IMR-90 (cell line): Measurements from ENCODE around the gene PXT1. TPM values are rescaled to one million over a fixed set of nuclear protein-coding genes. Genes with fewer than 3 reads are reported as not detected.

ENCODE experiments used
- ATAC-seq: fragments of 200-7000 bp; cut with Tn5 transposase; 2 replicates; pipeline ENCODE4 v1.9.1; 2020; ENCODE audit warnings: low read depth, mild to moderate bottlenecking, moderate library complexity
- BruUV-seq: library from RNA; stranded (reverse); fragments of 400-500 nt; replicated peaks from 2 replicates; lab custom pipeline; 2021; lab: Mats Ljungman, UMichigan
- CTCF ChIA-PET: fragments of 300-600 bp; formaldehyde crosslinking; extraction: SDS; loops from one replicate; lab custom pipeline; 2021; ENCODE audit warnings: antibody characterized with exemption; lab: Yijun Ruan, JAX
- POLR2A ChIA-PET: fragments of 300-600 bp; sonication (Branson Sonifier 250); formaldehyde crosslinking; loops from one replicate; lab custom pipeline; 2022; ENCODE audit warnings: antibody characterized with exemption; ENCODE audit not compliant: unreplicated experiment; lab: Charles Lee
- DNase-seq: peaks from one replicate; pipeline ENCODE4 v3.0.0; 2013
- H2AFZ ChIP-seq: replicated peaks from 2 replicates; pipeline ENCODE3; 2013; ENCODE audit warnings: low read length, mild to moderate bottlenecking; ENCODE audit not compliant: poor library complexity
- H2AK5ac ChIP-seq: 2 replicates; pipeline ENCODE4 v1.6.1; 2013; ENCODE audit warnings: low read depth, low read length, inconsistent platforms
- H2AK9ac ChIP-seq: replicated peaks from 2 replicates; pipeline ENCODE3; 2013; ENCODE audit warnings: mild to moderate bottlenecking, low read depth, low read length, moderate library complexity; ENCODE audit not compliant: poor library complexity
- H2BK120ac ChIP-seq: 2 replicates; pipeline ENCODE4 v1.6.1; 2013; ENCODE audit warnings: low read depth, low read length, inconsistent platforms
- H2BK15ac ChIP-seq: 3 replicates; pipeline ENCODE4 v1.6.1; 2013; ENCODE audit warnings: low read depth, low read length, inconsistent platforms
- H2BK20ac ChIP-seq: 2 replicates; pipeline ENCODE4 v1.6.1; 2013; ENCODE audit warnings: low read depth, mild to moderate bottlenecking, inconsistent platforms, low read length, moderate library complexity
- H2BK5ac ChIP-seq: 2 replicates; pipeline ENCODE4 v1.6.1; 2013; ENCODE audit warnings: mild to moderate bottlenecking, low read depth, low read length, inconsistent platforms; ENCODE audit not compliant: poor library complexity, severe bottlenecking
- H3K14ac ChIP-seq: replicated peaks from 2 replicates; pipeline ENCODE4 v1.6.1; 2013; ENCODE audit warnings: low read depth, low read length, inconsistent platforms
- H3K18ac ChIP-seq: 2 replicates; pipeline ENCODE4 v1.6.1; 2013; ENCODE audit warnings: low read depth, low read length, control low read depth
- H3K23ac ChIP-seq: 2 replicates; pipeline ENCODE4 v1.6.1; 2013; ENCODE audit warnings: low read depth, low read length, inconsistent platforms
- H3K27ac ChIP-seq: 2 replicates; pipeline ENCODE4 v1.5.1; 2013; ENCODE audit warnings: mild to moderate bottlenecking, control low read depth, low read length; ENCODE audit not compliant: insufficient read depth
- H3K27me3 ChIP-seq: 2 replicates; pipeline ENCODE4 v1.6.1; 2013; ENCODE audit warnings: low read length; ENCODE audit not compliant: control insufficient read depth, insufficient read depth
- H3K36me3 ChIP-seq: 2 replicates; pipeline ENCODE4 v1.6.1; 2013; ENCODE audit warnings: low read length, mixed read lengths; ENCODE audit not compliant: control insufficient read depth, insufficient read depth
- H3K4ac ChIP-seq: 2 replicates; pipeline ENCODE4 v1.6.1; 2013; ENCODE audit warnings: low read depth, low read length, inconsistent platforms
- H3K4me1 ChIP-seq: 2 replicates; pipeline ENCODE4 v1.6.1; 2013; ENCODE audit warnings: low read length, mixed read lengths; ENCODE audit not compliant: control insufficient read depth, insufficient read depth
- H3K4me2 ChIP-seq: 2 replicates; pipeline ENCODE4 v1.6.1; 2013; ENCODE audit warnings: low read depth, mild to moderate bottlenecking, control low read depth, low read length, moderate library complexity
- H3K4me3 ChIP-seq: 2 replicates; pipeline ENCODE4 v1.5.1; 2013; ENCODE audit warnings: low read depth, mild to moderate bottlenecking, control low read depth, low read length, moderate library complexity; ENCODE audit not compliant: insufficient read depth
- H3K56ac ChIP-seq: 2 replicates; pipeline ENCODE4 v1.6.1; 2013; ENCODE audit warnings: low read length, inconsistent platforms; ENCODE audit not compliant: insufficient read depth; ENCODE audit errors: extremely low read depth
- H3K79me1 ChIP-seq, 2 experiments: 2 replicates each; pipeline ENCODE4 v1.6.1; 2013; ENCODE audit warnings: low read length in 2 of 2, inconsistent platforms in 1 of 2, low read depth in 1 of 2
- H3K9ac ChIP-seq: 2 replicates; pipeline ENCODE4 v1.6.1; 2013; ENCODE audit warnings: low read depth, low read length, control low read depth
- H3K9me1 ChIP-seq: 2 replicates; pipeline ENCODE4 v1.6.1; 2013; ENCODE audit warnings: low read length, inconsistent platforms; ENCODE audit not compliant: insufficient read depth
- H3K9me3 ChIP-seq: 2 replicates; pipeline ENCODE4 v1.6.1; 2013; ENCODE audit warnings: low read length; ENCODE audit not compliant: control insufficient read depth, insufficient read depth
- H4K20me1 ChIP-seq: 2 replicates; pipeline ENCODE4 v1.6.1; 2013; ENCODE audit warnings: low read length, inconsistent platforms; ENCODE audit not compliant: insufficient read depth
- H4K5ac ChIP-seq: 2 replicates; pipeline ENCODE4 v1.6.1; 2013; ENCODE audit warnings: mild to moderate bottlenecking, low read depth, low read length, control low read depth
- H4K8ac ChIP-seq, 2 experiments: 2 replicates each; pipeline ENCODE4 v1.6.1; 2013; ENCODE audit warnings: low read depth in 2 of 2, low read length in 2 of 2, control low read depth in 1 of 2, inconsistent platforms in 1 of 2
- H4K91ac ChIP-seq: 2 replicates; pipeline ENCODE4 v1.6.1; 2013; ENCODE audit warnings: low read depth, low read length, inconsistent platforms; ENCODE audit not compliant: insufficient read depth
- BHLHE40 ChIP-seq: fragments of 150-350 bp; IDR thresholded peaks from 2 replicates; pipeline ENCODE4 v1.6.1; 2016; ENCODE audit warnings: mild to moderate bottlenecking, low read depth, low read length
- CEBPB ChIP-seq: IDR thresholded peaks from 2 replicates; pipeline ENCODE4 v1.6.1; 2012; ENCODE audit warnings: low read depth, low read length, improper control_type of control experiment
- CHD1 ChIP-seq: IDR thresholded peaks from 2 replicates; pipeline ENCODE4 v1.6.1; 2012; ENCODE audit warnings: low read depth, low read length, improper control_type of control experiment
- CTCF ChIP-seq: conservative IDR thresholded peaks from 2 replicates; pipeline ENCODE4 v1.5.1; 2012; ENCODE audit warnings: mild to moderate bottlenecking, low read depth, low read length, improper control_type of control experiment
- ELK1 ChIP-seq: fragments of 150-350 bp; IDR thresholded peaks from 2 replicates; pipeline ENCODE4 v1.6.1; 2016; ENCODE audit warnings: low read depth, mild to moderate bottlenecking, low read length, moderate library complexity, borderline replicate concordance
- FOS ChIP-seq: fragments of 150-350 bp; IDR thresholded peaks from 2 replicates; pipeline ENCODE4 v1.6.1; 2016; ENCODE audit warnings: low read depth, low read length
- MAZ ChIP-seq: IDR thresholded peaks from 2 replicates; pipeline ENCODE4 v1.6.1; 2012; ENCODE audit warnings: low read depth, mild to moderate bottlenecking, low read length, improper control_type of control experiment, moderate library complexity, borderline replicate concordance
- NFE2L2 ChIP-seq: fragments of 150-350 bp; IDR thresholded peaks from 2 replicates; pipeline ENCODE4 v1.6.1; 2016; ENCODE audit warnings: low read depth, mild to moderate bottlenecking, low read length
- RAD21 ChIP-seq: IDR thresholded peaks from 2 replicates; pipeline ENCODE4 v1.6.1; 2012; ENCODE audit warnings: low read length, improper control_type of control experiment
- RCOR1 ChIP-seq: IDR thresholded peaks from 2 replicates; pipeline ENCODE4 v1.6.1; 2012; ENCODE audit warnings: mild to moderate bottlenecking, low read length, improper control_type of control experiment; ENCODE audit not compliant: insufficient replicate concordance
- SMC3 ChIP-seq: fragments of 150-350 bp; IDR thresholded peaks from 2 replicates; pipeline ENCODE4 v1.6.1; 2016; ENCODE audit warnings: low read depth, mild to moderate bottlenecking, antibody characterized with exemption, low read length, moderate library complexity
- WGBS, 2 experiments: methylation state at CpG; one replicate each; pipeline versions ENCODE4 v1.1.5 to v1.1.7; 2013; ENCODE audit warnings: missing lambda C conversion rate in 2 of 2; ENCODE audit not compliant: insufficient read length in 1 of 2; ENCODE audit errors: extremely low coverage in 2 of 2; 5-methylcytosine and 5-hydroxymethylcytosine counted together
- dilution Hi-C: fragments of 300-500 bp; cut with HindIII; formaldehyde crosslinking; loops from one replicate; pipeline ENCODE4 v1.14.3; 2018; ENCODE audit warnings: low sequenced_read_pairs; ENCODE audit not compliant: unreplicated experiment
- in situ Hi-C: fragments of 300-500 bp; cut with MboI; formaldehyde crosslinking; loops from 3 replicates; pipeline ENCODE4 v1.14.3; 2019; ENCODE audit warnings: low sequenced_read_pairs, inconsistent platforms, mixed read lengths
- intact Hi-C: fragments of 100-400 bp; cut with micrococcal nuclease; formaldehyde crosslinking; loops from 2 replicates; pipeline ENCODE4 v1.10.0; 2022
- polyA plus RNA-seq, 3 experiments: library from polyadenylated mRNA; depleted of rRNA; stranded (reverse); fragments of >200 nt; gene quantifications; 2 replicates each; pipeline ENCODE4 v1.2.3, GENCODE V29; 2012; ENCODE audit warnings: low replicate concordance in 1 of 3
- total RNA-seq: library from RNA; depleted of rRNA; stranded (reverse); fragments of >200 nt; gene quantifications from 2 replicates; pipeline ENCODE4 v1.2.3, GENCODE V29; 2012

PXT1 gene
- total and polyA plus RNA-seq, 2 of the 4 experiments (the other 2 are of a cell fraction) = not detected

- Histone ChIP-seq H2AK9ac (no peak overlapping the region), H2BK120ac (no peak overlapping the region), H2BK5ac (no peak overlapping the region), H4K20me1 (peaks cover 46% of the 10 kb centered on the region), H3K9me1 (peaks cover 9% of the 10 kb centered on the region), H3K14ac (no peak overlapping the region), H3K9me3 (no peaks in the 10 kb centered on the region), H3K9ac (no peak overlapping the region), H3K4me1 (peaks cover 9% of the 10 kb centered on the region), H3K4me3 (no peak overlapping the region), H4K91ac (no peak overlapping the region), H4K8ac (no peak overlapping the region), H2BK15ac (no peak overlapping the region), H3K18ac (no peak overlapping the region), H2BK20ac (no peak overlapping the region), H3K4me2 (no peak overlapping the region), H2AK5ac (no peak overlapping the region), H4K5ac (no peak overlapping the region), H3K27me3 (no peaks in the 10 kb centered on the region), H3K23ac (no peak overlapping the region), H3K4ac (no peak overlapping the region), H3K27ac (no peak overlapping the region), H2AFZ (no peak overlapping the region), H3K56ac (no peak overlapping the region), H3K79me1 (peaks cover 23 to 67% of the 10 kb centered on the region in 2 experiments), H3K36me3 (peaks cover 9% of the 10 kb centered on the region)
- intact Hi-C loops = no loop called here
- CTCF ChIA-PET = interaction anchor here (0.6 kb wide), 1 partner anchor 98 kb away, joined by 3 read pairs; no protein-coding TSS in a partner anchor
- dilution Hi-C loops = no loop called here
- no peak for ATAC-seq
- BruUV-seq = no TSS peak
- in situ Hi-C loops = no loop called here
- POLR2A ChIA-PET = no interaction called here
- no peak for DNase-seq
- WGBS, 2 experiments = no CpG with 5 or more reads among the region's 3 CpGs
- TF ChIP-seq RCOR1 (no peak), BHLHE40 (no peak), FOS (no peak), NFE2L2 (no peak), RAD21 (no peak), CTCF (no peak), SMC3 (no peak), MAZ (no peak), CEBPB (no peak), CHD1 (no peak), ELK1 (no peak)
These were observed 25.0 kb upstream of the PXT1 start for GRCh38 chr6:36467625-36468024.
